WERI-Rb-1 (cell line): ENCODE results near the gene APLNR.

ENCODE experiments used
- DNase-seq: peaks from one replicate; pipeline ENCODE4 v3.0.0-alpha.2; 2020
- H3K27ac ChIP-seq: fragments of 250-450 bp; sonication (Bioruptor Pico); 2 replicates; pipeline ENCODE4 v1.5.1; 2020; ENCODE audit warnings: mild to moderate bottlenecking, moderate library complexity
- H3K27me3 ChIP-seq: fragments of 250-450 bp; sonication (Bioruptor Pico); 2 replicates; pipeline ENCODE4 v1.5.1; 2021; ENCODE audit warnings: mild to moderate bottlenecking, low read depth, moderate library complexity; ENCODE audit not compliant: insufficient read depth, severe bottlenecking
- H3K36me3 ChIP-seq: fragments of 250-450 bp; sonication (Bioruptor Pico); 2 replicates; pipeline ENCODE4 v1.5.1; 2020; ENCODE audit warnings: mild to moderate bottlenecking, moderate library complexity
- H3K4me3 ChIP-seq: 2 replicates; pipeline ENCODE4 v1.5.1; 2011; ENCODE audit warnings: low read depth, mild to moderate bottlenecking, control low read depth, low read length
- H3K9me3 ChIP-seq: fragments of 250-450 bp; sonication (Bioruptor Pico); 2 replicates; pipeline ENCODE4 v1.5.1; 2021; ENCODE audit warnings: mild to moderate bottlenecking, moderate library complexity; ENCODE audit not compliant: severe bottlenecking
- TF ChIP-seq, protein P1 (sequence below): IDR thresholded peaks from 2 replicates; pipeline ENCODE4 v1.5.1; 2011; ENCODE audit warnings: low read depth, mild to moderate bottlenecking, control low read depth, inconsistent platforms, low read length

APLNR gene

GRCh38 chr11:57269571-57270021 is 32.5 kb upstream of the APLNR start:
- no peak overlapping the region for H3K4me3 ChIP-seq
- no peak overlapping the region for H3K27ac ChIP-seq
- peaks cover 9% of the 10 kb centered on the region for H3K27me3 ChIP-seq
- no peaks in the 10 kb centered on the region for H3K36me3 ChIP-seq
- peaks cover 13% of the 10 kb centered on the region for H3K9me3 ChIP-seq
- no peak for DNase-seq
- TF ChIP-seq, protein P1, sequence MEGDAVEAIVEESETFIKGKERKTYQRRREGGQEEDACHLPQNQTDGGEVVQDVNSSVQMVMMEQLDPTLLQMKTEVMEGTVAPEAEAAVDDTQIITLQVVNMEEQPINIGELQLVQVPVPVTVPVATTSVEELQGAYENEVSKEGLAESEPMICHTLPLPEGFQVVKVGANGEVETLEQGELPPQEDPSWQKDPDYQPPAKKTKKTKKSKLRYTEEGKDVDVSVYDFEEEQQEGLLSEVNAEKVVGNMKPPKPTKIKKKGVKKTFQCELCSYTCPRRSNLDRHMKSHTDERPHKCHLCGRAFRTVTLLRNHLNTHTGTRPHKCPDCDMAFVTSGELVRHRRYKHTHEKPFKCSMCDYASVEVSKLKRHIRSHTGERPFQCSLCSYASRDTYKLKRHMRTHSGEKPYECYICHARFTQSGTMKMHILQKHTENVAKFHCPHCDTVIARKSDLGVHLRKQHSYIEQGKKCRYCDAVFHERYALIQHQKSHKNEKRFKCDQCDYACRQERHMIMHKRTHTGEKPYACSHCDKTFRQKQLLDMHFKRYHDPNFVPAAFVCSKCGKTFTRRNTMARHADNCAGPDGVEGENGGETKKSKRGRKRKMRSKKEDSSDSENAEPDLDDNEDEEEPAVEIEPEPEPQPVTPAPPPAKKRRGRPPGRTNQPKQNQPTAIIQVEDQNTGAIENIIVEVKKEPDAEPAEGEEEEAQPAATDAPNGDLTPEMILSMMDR, result no peak

DNA sequence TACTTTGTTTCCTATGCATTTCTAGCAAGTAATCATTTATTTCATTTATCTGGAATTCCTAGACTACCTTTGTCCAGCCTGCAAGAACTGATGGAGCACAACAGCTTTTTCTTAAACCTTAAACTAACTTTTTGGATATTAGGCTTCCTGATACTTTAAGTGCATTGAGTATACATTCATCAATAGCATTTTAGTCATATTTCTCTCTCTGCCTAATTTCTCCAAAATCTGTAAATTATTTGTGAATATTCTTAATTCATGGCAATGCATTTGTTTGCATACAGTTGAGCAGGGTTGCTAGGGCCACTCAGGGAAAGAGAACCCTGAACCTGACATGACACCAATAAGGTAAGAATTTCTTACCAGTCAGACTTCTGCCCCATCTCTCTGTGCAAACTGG is 29.1 kb upstream of the APLNR start:
- DNase-seq, result no peak
- H3K27ac ChIP-seq, result no peak overlapping the region
- H3K27me3 ChIP-seq, result peaks cover 16% of the 10 kb centered on the region
- no peak overlapping the region for H3K4me3 ChIP-seq
- no peaks in the 10 kb centered on the region for H3K36me3 ChIP-seq
- peaks cover 7% of the 10 kb centered on the region for H3K9me3 ChIP-seq
- TF ChIP-seq, protein P1, result no peak

DNA sequence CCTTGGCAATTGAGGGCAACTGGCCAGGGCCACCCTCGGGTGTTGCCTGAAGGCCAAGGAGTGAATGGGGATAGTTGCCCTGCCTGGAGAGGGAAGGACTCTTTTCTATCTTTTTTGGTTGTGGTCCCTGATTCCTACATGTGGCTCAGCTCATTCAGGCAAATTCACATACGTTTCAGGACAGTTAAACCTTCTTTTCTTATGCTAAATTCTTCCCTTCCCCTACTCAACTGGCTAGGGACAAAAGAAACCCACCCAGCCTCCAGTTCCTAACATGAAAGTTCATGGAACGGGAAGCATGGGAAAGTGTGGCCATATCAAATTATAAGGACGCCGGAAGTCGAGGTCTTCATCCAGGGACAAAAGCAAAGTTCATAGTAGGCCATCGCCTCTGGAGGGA is 26.3 kb upstream of the APLNR start:
- no peaks in the 10 kb centered on the region for H3K36me3 ChIP-seq
- no peak overlapping the region for H3K27ac ChIP-seq
- TF ChIP-seq, protein P1, result no peak
- no peak for DNase-seq
- peaks cover 7% of the 10 kb centered on the region for H3K9me3 ChIP-seq
- H3K4me3 ChIP-seq, result no peak overlapping the region
- H3K27me3 ChIP-seq, result peaks cover 18% of the 10 kb centered on the region

GRCh38 chr11:57262157-57262556 is 25.1 kb upstream of the APLNR start:
- Histone ChIP-seq H3K4me3 (no peak overlapping the region), H3K36me3 (no peaks in the 10 kb centered on the region), H3K27me3 (peaks cover 18% of the 10 kb centered on the region), H3K9me3 (peaks cover 3% of the 10 kb centered on the region), H3K27ac (no peak overlapping the region)
- TF ChIP-seq, protein P1, result no peak
- no peak for DNase-seq

GRCh38 chr11:57260937-57261783 is 24.1 kb upstream of the APLNR start:
- TF ChIP-seq, protein P1, result no peak
- peaks cover 18% of the 10 kb centered on the region for H3K27me3 ChIP-seq
- H3K9me3 ChIP-seq, result no peaks in the 10 kb centered on the region
- H3K27ac ChIP-seq, result no peak overlapping the region
- H3K36me3 ChIP-seq, result no peaks in the 10 kb centered on the region
- H3K4me3 ChIP-seq, result no peak overlapping the region
- DNase-seq, result no peak

DNA sequence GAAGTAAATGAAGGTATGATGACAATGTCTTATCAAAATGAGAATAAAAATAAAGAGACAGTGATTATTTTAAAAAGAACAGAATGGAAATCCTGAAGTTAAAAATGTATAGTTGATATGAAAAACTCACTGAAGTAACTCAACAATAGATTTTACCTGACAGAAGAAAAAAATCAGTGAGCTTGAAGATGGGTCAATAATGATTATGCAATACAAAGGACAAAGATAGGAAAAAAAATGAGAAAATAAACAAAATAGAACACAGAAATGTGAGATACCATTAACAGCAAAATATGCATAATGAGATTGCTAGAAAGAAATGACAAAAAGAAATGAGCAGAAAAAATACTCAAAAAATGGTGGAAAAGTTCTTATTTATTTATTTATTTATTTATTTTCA is 19.1 kb upstream of the APLNR start:
- no peak for DNase-seq
- peaks cover 56% of the 10 kb centered on the region for H3K27me3 ChIP-seq
- no peak overlapping the region for H3K4me3 ChIP-seq
- H3K27ac ChIP-seq, result no peak overlapping the region
- TF ChIP-seq, protein P1, result no peak
- H3K36me3 ChIP-seq, result no peaks in the 10 kb centered on the region
- no peaks in the 10 kb centered on the region for H3K9me3 ChIP-seq
